GM18511 (cell line): ENCODE results near the gene EIF2S1.
A peak's percentile ranks its signal among the peaks of the same experiment; 100 is the strongest.
"Not testable (repeated sequence)": the region's sequence is repeated elsewhere in the genome, so short reads cannot be mapped to it uniquely, and the experiment has no call there.

Experiments
- ATAC-seq: cut with Tn5 transposase; IDR thresholded peaks from one replicate; pipeline ENCODE4 v1.9.1; 2021; ENCODE audit warnings: mild to moderate bottlenecking, moderate library complexity; ENCODE audit not compliant: unreplicated experiment

Gene EIF2S1

DNA sequence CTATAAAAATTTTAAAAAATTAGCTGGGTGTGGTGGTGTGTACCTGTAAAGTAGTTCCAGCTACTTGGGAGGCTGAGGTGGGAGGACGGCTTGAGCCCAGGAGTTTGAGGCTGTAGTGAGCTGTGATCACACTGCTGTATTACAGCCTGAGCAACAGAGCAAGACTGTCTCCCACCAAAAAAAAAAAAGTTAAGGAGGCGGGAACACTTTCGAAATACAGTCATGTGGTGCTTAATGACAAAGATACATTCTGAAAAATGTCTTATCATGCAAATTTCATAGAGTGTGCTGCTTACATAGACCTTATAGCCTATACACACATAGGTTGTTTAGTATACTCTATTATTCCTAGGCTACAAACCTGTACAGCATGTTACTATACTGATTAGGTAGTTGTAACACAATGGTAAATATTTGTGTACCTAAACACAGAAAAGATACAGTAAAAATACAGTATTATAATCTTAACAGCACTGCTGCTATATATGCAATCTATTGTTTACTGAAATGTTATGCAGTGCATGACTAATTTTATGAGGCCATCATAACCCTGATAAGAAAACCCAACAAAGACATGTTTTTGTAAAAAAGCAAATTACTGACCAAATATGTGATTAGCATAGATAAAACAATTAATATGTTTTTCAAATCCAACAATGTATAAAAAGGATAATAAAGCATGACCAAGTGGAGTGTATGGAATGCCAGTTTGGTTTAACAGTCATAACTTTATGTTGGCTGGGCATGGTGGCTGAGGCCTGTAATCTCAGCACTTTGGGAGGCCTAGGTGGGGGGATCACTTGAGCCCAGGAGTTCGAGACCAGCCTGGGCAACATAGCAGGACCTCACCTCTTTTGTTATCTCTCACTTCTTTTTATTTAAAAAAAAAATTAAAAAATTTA lies 11.4 kb downstream of the EIF2S1 start:
- ATAC-seq, result no peak

DNA sequence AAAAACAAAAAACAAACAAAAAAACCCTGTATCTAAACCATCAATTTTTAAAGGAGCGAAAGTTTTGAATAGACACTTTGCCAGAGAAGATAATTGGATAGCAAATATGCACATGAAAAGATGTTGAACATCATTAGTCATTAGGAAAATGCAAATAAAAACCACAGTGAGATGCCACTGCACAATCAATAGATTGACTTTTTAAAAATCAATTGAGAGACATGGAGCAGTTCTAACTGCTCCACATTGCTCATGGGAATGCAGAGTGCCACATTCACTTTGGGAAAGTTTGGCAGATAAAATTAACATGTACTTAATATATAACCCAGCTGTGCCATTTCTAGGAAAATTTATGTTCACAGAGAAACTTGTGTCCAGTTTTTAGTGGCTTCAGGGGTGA lies 12.7 kb downstream of the EIF2S1 start:
- no peak for ATAC-seq

- ATAC-seq, result no peak
These were observed 13.2 kb downstream of the EIF2S1 start for GRCh38 chr14:67373347-67373746.

- ATAC-seq, result peak; percentile 54
These were observed 17.8 kb downstream of the EIF2S1 start for GRCh38 chr14:67377916-67378315.

- ATAC-seq, result no peak
These were observed 25.0 kb downstream of the EIF2S1 start for GRCh38 chr14:67385120-67385519.

DNA sequence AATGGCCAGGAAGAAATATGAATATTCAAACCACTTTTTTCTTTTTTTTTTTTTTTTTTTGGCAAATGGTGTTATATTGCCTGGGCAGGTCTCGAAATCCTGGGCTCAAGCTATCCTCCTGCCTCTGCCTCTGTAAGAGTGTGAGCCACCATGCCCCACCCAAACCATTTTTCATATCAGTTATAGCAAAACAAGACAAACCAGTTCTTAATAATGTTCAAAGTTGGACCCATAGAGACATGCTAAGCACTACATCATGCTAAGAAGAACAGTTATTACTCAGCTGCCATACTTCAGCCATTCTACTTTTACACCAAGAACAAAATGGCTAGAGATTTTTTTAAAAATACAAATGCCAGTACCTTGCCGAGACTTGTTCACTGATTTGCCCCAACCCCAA lies 25.5 kb downstream of the EIF2S1 start:
- no peak for ATAC-seq

DNA sequence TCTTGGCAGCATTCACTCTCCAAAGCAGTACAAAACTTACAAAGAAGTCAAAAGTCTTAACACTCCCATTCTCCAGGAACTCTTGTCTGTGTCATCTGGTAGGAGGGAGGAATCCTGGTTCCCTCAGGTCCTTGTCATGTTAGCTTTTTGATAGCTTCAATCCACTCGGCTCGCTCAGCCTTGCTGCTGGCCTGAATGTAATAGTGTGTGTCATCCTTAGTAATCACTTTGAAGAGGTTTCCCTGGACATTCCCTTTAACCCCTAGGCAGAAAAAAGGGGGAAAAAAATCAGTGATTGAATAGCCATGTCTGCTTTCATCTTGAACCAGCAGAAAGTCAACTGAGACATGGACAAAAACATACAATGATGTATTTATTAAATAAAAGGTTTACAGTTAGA lies 27.1 kb downstream of the EIF2S1 start:
- ATAC-seq, result no peak

GRCh38 chr14:67389275-67389674 lies 29.1 kb downstream of the EIF2S1 start:
- ATAC-seq, result no peak

- no peak for ATAC-seq
These were observed 29.8 kb downstream of the EIF2S1 start for GRCh38 chr14:67389811-67390534.

GRCh38 chr14:67391268-67391667 lies 31.1 kb downstream of the EIF2S1 start:
- ATAC-seq, result no peak

DNA sequence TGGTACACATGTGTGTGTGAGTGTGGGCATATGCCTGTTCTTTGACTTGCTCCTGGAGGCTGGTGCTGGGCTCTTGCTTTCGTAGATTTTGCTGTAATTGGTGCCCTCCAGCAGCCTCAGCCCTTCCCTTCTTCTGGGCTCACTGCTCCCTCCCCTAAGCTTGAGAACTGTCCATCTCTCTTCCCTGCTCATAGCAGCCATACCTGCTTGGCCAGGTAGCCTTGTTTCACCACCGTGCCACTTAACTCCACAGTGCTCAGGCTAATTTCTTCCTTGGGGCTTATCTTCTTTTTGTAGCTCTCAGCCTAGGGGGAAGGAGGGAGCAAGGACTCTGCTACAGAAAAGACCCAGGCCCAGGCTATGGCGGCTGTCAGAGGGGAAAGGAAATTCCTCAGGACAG lies 32.0 kb downstream of the EIF2S1 start:
- ATAC-seq, result no peak

- ATAC-seq, result no peak
These were observed 32.7 kb downstream of the EIF2S1 start for GRCh38 chr14:67392800-67393199.

- no peak for ATAC-seq
These were observed 33.6 kb downstream of the EIF2S1 start for GRCh38 chr14:67393689-67394088.

GRCh38 chr14:67395086-67395875 lies 35.2 kb downstream of the EIF2S1 start:
- ATAC-seq, result no peak

- no peak for ATAC-seq
These were observed 35.7 kb downstream of the EIF2S1 start for GRCh38 chr14:67395876-67396189.

- ATAC-seq, result no peak
These were observed 36.3 kb downstream of the EIF2S1 start for GRCh38 chr14:67396381-67396970.

- ATAC-seq, result no peak
These were observed 37.4 kb downstream of the EIF2S1 start for GRCh38 chr14:67397536-67397935.

DNA sequence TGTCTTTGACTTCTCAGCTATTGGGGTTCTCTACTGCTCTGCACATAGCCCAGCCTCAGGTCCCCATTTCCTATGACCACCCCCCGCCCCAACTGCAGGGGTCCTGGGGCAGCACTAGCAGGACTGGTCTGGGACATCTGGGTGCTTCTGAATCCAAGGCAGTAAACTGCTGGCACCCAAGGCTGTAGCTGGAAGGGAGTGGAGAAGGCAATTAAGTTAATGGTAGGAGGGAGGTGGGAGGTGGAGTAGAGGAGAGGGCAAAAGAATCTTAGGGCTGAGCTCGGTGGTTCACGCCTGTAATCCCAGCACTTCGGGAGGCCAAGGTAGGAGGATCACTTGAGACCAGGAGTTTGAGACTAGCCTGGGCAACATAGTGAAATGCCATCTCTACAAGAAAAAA lies 40.3 kb downstream of the EIF2S1 start:
- ATAC-seq, result no peak

- ATAC-seq, result no peak
These were observed 45.6 kb downstream of the EIF2S1 start for GRCh38 chr14:67405771-67406170.

DNA sequence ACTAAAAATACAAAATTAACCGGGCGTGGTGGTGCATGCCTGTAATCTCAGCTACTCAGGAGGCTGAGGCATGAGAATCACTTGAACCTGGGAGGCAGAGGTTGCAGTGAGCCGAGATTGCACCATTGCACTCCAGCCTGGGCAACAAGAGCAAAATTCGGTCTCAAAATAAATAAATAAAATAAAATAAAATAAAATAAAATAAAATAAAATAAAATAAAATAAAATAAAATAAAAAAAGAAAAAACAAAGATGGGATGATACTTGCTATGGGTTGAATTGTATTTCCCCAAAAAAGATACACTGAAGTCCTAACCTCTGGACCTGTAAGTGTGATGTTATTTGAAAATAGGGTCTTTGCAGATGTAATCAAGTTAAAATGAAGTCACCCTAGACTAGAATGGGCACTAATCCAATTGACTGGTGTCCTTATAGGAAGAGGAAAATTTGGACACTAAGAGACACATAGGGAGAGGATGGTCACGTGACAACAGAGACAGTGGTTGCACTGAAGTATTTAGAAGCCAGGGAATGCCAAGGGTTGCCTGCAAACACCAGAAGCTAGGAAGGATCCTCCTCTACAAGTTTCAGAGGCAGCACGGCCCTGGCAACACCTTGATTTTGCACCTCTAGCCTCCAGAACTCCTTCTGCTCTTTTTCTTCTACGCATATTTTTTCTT lies 48.1 kb downstream of the EIF2S1 start:
- not testable (repeated sequence) for ATAC-seq

DNA sequence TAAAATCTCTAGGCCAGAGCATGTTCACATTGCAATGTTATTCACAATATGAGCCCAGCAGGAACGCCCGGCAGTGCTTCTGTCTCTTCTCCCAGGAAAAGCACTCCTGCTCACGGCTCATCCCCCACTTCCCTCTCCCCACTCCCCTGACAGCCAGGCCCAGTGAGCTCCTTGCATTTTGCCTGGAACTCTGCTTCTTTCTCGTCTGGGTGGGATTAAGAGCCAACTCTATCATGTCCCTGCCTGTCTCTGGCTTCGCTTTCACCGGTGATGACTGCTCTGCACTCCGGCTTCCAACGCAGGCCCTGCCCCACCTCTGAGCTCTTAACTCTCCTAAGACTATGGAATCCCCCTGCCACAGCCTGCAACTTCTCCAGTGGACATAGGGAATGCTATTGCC lies 49.3 kb downstream of the EIF2S1 start:
- ATAC-seq, result no peak
